Measurements from ENCODE around the gene DSC1. TPM values are rescaled to one million over a fixed set of nuclear protein-coding genes. Genes with fewer than 3 reads are reported as not detected.

Gene DSC1
- total and polyA plus RNA-seq, 2 of the 13 experiments (the other 11 are each of a cell fraction or from before 2014, with no cell fraction given): not detected

DNA sequence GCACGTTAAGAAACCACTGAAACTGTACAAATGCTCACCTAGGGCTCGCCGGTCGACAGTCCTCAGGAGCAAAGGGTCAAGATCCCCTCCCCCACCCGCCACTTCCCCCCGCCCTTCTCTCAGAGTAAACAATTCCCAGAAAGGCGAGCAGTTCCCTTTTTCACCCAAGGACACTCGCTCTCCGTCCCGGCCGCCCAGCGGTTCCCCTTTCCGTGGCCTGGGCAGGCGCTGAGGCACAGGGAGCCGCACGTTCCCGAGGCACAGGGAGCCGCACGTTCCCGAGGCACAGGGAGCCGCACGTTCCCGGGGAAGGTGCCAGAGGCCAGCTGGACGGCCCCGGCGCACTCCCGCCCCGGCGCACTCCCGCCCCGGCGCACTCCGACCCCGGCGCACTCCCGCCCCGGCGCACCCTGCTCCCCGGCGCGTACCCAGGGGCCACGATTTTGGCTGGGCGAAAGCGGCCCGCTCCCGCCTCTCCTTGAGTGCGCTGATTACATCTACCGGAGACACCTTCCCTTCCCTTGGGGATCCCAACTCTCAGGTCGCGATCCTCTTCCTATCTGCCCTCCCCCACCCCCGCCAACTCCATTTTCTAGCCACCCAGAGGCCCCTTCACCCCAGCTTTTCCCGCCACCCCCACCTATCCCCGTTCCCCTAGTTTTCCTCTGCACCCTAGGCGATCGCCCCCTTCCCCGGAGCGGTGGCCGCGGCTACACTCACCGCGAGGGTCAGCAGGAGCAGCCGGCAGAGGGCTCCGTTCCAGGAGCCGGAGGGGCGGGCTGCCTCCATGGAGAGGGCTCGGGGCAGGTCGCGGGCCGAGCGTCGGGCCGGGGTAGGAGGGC, 61.3 kb downstream of the DSC1 start (continued):
- no peak; the same call in 1 of the 2 replicates for TF ChIP-seq RARA (CRISPR knock-in tag; IDR thresholded peaks at IDR 0.05)
- TF ChIP-seq MIER2 (CRISPR knock-in tag; IDR thresholded peaks at IDR 0.05): no peak
- TF ChIP-seq POLR2A (IDR thresholded peaks at IDR 0.05; ENCODE audit: insufficient read depth in 1 of 2, low read depth in 2 of 2, low read length in 2 of 2): peak; percentile 67 to 72
- TF ChIP-seq, protein P1, sequence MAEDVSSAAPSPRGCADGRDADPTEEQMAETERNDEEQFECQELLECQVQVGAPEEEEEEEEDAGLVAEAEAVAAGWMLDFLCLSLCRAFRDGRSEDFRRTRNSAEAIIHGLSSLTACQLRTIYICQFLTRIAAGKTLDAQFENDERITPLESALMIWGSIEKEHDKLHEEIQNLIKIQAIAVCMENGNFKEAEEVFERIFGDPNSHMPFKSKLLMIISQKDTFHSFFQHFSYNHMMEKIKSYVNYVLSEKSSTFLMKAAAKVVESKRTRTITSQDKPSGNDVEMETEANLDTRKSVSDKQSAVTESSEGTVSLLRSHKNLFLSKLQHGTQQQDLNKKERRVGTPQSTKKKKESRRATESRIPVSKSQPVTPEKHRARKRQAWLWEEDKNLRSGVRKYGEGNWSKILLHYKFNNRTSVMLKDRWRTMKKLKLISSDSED (CRISPR knock-in tag; IDR thresholded peaks at IDR 0.05): no peak
- no peak for TF ChIP-seq ZNF331 (CRISPR knock-in tag; IDR thresholded peaks at IDR 0.05)
- no peak for TF ChIP-seq CBX1 (IDR thresholded peaks at IDR 0.05; ENCODE audit: low read depth)
- TF ChIP-seq, protein P2, sequence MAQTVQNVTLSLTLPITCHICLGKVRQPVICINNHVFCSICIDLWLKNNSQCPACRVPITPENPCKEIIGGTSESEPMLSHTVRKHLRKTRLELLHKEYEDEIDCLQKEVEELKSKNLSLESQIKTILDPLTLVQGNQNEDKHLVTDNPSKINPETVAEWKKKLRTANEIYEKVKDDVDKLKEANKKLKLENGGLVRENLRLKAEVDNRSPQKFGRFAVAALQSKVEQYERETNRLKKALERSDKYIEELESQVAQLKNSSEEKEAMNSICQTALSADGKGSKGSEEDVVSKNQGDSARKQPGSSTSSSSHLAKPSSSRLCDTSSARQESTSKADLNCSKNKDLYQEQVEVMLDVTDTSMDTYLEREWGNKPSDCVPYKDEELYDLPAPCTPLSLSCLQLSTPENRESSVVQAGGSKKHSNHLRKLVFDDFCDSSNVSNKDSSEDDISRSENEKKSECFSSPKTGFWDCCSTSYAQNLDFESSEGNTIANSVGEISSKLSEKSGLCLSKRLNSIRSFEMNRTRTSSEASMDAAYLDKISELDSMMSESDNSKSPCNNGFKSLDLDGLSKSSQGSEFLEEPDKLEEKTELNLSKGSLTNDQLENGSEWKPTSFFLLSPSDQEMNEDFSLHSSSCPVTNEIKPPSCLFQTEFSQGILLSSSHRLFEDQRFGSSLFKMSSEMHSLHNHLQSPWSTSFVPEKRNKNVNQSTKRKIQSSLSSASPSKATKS (CRISPR knock-in tag; IDR thresholded peaks at IDR 0.05): no peak; the same call in 1 of the 2 replicates
- TF ChIP-seq ARNT (IDR thresholded peaks at IDR 0.05): no peak
- TF ChIP-seq, protein P3, sequence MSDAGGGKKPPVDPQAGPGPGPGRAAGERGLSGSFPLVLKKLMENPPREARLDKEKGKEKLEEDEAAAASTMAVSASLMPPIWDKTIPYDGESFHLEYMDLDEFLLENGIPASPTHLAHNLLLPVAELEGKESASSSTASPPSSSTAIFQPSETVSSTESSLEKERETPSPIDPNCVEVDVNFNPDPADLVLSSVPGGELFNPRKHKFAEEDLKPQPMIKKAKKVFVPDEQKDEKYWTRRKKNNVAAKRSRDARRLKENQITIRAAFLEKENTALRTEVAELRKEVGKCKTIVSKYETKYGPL (CRISPR knock-in tag; IDR thresholded peaks at IDR 0.05): no peak
- TF ChIP-seq, protein P4, sequence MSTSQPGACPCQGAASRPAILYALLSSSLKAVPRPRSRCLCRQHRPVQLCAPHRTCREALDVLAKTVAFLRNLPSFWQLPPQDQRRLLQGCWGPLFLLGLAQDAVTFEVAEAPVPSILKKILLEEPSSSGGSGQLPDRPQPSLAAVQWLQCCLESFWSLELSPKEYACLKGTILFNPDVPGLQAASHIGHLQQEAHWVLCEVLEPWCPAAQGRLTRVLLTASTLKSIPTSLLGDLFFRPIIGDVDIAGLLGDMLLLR (CRISPR knock-in tag; IDR thresholded peaks at IDR 0.05): no peak; the same call in 1 of the 2 replicates
- TF ChIP-seq, protein P5, sequence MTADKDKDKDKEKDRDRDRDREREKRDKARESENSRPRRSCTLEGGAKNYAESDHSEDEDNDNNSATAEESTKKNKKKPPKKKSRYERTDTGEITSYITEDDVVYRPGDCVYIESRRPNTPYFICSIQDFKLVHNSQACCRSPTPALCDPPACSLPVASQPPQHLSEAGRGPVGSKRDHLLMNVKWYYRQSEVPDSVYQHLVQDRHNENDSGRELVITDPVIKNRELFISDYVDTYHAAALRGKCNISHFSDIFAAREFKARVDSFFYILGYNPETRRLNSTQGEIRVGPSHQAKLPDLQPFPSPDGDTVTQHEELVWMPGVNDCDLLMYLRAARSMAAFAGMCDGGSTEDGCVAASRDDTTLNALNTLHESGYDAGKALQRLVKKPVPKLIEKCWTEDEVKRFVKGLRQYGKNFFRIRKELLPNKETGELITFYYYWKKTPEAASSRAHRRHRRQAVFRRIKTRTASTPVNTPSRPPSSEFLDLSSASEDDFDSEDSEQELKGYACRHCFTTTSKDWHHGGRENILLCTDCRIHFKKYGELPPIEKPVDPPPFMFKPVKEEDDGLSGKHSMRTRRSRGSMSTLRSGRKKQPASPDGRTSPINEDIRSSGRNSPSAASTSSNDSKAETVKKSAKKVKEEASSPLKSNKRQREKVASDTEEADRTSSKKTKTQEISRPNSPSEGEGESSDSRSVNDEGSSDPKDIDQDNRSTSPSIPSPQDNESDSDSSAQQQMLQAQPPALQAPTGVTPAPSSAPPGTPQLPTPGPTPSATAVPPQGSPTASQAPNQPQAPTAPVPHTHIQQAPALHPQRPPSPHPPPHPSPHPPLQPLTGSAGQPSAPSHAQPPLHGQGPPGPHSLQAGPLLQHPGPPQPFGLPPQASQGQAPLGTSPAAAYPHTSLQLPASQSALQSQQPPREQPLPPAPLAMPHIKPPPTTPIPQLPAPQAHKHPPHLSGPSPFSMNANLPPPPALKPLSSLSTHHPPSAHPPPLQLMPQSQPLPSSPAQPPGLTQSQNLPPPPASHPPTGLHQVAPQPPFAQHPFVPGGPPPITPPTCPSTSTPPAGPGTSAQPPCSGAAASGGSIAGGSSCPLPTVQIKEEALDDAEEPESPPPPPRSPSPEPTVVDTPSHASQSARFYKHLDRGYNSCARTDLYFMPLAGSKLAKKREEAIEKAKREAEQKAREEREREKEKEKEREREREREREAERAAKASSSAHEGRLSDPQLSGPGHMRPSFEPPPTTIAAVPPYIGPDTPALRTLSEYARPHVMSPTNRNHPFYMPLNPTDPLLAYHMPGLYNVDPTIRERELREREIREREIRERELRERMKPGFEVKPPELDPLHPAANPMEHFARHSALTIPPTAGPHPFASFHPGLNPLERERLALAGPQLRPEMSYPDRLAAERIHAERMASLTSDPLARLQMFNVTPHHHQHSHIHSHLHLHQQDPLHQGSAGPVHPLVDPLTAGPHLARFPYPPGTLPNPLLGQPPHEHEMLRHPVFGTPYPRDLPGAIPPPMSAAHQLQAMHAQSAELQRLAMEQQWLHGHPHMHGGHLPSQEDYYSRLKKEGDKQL (CRISPR knock-in tag; IDR thresholded peaks at IDR 0.05; ENCODE audit: low read depth): no peak
- no peak for TF ChIP-seq RFXAP (CRISPR knock-in tag; IDR thresholded peaks at IDR 0.05; ENCODE audit: borderline replicate concordance)
- TF ChIP-seq JUND (CRISPR knock-in tag; IDR thresholded peaks at IDR 0.05): no peak
- TF ChIP-seq, protein P6, sequence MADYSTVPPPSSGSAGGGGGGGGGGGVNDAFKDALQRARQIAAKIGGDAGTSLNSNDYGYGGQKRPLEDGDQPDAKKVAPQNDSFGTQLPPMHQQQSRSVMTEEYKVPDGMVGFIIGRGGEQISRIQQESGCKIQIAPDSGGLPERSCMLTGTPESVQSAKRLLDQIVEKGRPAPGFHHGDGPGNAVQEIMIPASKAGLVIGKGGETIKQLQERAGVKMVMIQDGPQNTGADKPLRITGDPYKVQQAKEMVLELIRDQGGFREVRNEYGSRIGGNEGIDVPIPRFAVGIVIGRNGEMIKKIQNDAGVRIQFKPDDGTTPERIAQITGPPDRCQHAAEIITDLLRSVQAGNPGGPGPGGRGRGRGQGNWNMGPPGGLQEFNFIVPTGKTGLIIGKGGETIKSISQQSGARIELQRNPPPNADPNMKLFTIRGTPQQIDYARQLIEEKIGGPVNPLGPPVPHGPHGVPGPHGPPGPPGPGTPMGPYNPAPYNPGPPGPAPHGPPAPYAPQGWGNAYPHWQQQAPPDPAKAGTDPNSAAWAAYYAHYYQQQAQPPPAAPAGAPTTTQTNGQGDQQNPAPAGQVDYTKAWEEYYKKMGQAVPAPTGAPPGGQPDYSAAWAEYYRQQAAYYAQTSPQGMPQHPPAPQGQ (CRISPR knock-in tag; IDR thresholded peaks at IDR 0.05; ENCODE audit: borderline replicate concordance): no peak
- peak; percentile 18 for TF ChIP-seq TEAD3 (CRISPR knock-in tag; optimal IDR thresholded peaks at IDR 0.05; ENCODE audit: borderline replicate concordance)

All from HepG2 (cell line).